Measurements from ENCODE around the gene SLC2A13.

SLC2A13 gene

DNA sequence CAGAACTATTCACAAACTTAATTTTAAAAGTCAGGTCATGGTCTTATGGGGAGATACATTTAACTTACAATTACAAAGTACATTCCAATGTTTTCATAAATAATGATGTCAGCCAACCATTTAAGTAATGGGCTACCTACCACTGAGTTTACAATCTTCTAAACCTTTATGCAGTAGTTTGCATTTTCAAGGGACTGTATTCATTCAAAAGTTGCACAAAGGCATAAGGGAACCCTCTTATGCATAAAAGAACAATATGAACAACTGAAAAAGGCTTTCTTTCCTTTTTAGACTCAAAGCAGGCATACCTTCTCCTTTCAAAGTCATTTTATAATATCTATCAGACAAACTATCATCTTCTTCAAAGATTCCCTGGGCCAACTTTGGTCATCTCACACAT lies 230.2 kb downstream of the SLC2A13 start:
- Histone ChIP-seq H3K27me3 (replicated peaks) (no peaks in the 10 kb centered on the region), H3K27ac (no peak overlapping the region), H3K36me3 (replicated peaks) (no peaks in the 10 kb centered on the region), H3K4me3 (ENCODE audit: low read depth, low read length) (no peak overlapping the region)
- in situ Hi-C loops (cut with HindIII; ENCODE audit: low pct_ligation_motif_present, low sequenced_read_pairs), result no loop called here
- TF ChIP-seq, protein P1, sequence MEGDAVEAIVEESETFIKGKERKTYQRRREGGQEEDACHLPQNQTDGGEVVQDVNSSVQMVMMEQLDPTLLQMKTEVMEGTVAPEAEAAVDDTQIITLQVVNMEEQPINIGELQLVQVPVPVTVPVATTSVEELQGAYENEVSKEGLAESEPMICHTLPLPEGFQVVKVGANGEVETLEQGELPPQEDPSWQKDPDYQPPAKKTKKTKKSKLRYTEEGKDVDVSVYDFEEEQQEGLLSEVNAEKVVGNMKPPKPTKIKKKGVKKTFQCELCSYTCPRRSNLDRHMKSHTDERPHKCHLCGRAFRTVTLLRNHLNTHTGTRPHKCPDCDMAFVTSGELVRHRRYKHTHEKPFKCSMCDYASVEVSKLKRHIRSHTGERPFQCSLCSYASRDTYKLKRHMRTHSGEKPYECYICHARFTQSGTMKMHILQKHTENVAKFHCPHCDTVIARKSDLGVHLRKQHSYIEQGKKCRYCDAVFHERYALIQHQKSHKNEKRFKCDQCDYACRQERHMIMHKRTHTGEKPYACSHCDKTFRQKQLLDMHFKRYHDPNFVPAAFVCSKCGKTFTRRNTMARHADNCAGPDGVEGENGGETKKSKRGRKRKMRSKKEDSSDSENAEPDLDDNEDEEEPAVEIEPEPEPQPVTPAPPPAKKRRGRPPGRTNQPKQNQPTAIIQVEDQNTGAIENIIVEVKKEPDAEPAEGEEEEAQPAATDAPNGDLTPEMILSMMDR (IDR thresholded peaks at IDR 0.05; ENCODE audit: low read depth, low read length, missing control alignments), result no peak
- DNase-seq, result no peak

DNA sequence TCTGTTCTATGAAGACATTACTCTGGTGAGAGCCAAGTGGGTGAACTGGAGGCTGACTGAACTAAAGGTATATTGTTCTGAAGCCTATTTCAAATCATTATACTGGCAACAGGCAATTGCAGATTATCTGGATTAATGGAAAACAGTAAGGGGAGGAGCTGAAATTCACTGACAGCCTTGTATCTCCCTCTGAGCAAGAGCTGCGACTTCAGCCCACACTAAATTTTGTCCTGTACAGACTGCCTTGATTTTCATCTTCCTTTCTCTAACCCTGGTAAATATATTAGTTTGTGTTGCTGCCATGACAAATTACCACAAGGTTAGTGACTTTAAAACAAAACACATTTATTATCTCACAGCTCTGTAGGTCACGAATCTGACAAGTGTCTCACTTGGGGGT lies 231.1 kb downstream of the SLC2A13 start:
- H3K27me3 ChIP-seq (replicated peaks), result no peaks in the 10 kb centered on the region
- no peak overlapping the region for H3K4me3 ChIP-seq (ENCODE audit: low read depth, low read length)
- no peaks in the 10 kb centered on the region for H3K36me3 ChIP-seq (replicated peaks)
- TF ChIP-seq, protein P1 (IDR thresholded peaks at IDR 0.05; ENCODE audit: low read depth, low read length, missing control alignments), result no peak
- DNase-seq, result no peak
- in situ Hi-C loops (cut with HindIII; ENCODE audit: low pct_ligation_motif_present, low sequenced_read_pairs), result no loop called here
- no peak overlapping the region for H3K27ac ChIP-seq

DNA sequence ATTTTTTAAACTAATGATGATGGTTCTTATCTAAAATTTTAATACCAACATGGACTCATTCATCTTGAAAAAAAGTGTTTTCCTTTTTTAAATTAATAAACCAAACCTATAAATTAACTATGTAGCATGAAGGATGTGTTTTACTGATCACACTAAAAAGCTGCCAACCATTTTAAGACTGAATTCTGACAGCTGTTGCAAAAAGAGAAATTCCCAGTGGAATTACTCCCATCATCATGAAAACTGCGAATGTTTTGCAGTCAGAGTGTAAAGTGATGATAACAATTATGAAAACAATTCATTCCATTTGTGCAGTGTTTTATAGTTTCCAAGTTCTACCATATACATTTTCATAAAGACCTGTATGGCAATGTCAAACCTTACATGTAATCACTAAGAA lies 232.8 kb downstream of the SLC2A13 start:
- TF ChIP-seq, protein P1 (IDR thresholded peaks at IDR 0.05; ENCODE audit: low read depth, low read length, missing control alignments), result no peak
- in situ Hi-C loops (cut with HindIII; ENCODE audit: low pct_ligation_motif_present, low sequenced_read_pairs), result no loop called here
- Histone ChIP-seq H3K36me3 (replicated peaks) (no peaks in the 10 kb centered on the region), H3K27me3 (replicated peaks) (no peaks in the 10 kb centered on the region), H3K4me3 (ENCODE audit: low read depth, low read length) (no peak overlapping the region), H3K27ac (no peak overlapping the region)
- DNase-seq, result no peak

DNA sequence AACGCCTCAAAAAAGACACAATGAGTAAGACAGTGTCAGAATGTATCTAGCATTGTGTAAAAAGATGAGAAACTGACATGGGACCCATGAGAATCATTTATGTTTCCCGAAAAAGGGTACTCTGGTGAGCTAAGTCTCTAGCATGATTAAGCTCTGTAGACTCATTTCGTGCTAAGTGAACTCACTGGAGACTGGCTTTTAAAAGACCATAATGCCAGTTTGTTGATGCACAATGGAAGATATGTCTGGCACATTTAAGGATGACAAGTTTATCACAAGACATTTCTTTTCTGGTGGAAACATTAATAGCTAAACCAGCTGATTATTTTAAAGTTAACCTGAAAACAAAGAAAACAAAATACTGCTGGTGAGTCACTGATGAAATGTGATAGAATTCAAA lies 233.5 kb downstream of the SLC2A13 start:
- H3K27me3 ChIP-seq (replicated peaks), result no peaks in the 10 kb centered on the region
- no peaks in the 10 kb centered on the region for H3K36me3 ChIP-seq (replicated peaks)
- H3K27ac ChIP-seq, result no peak overlapping the region
- no peak for DNase-seq
- TF ChIP-seq, protein P1 (IDR thresholded peaks at IDR 0.05; ENCODE audit: low read depth, low read length, missing control alignments), result no peak
- in situ Hi-C loops (cut with HindIII; ENCODE audit: low pct_ligation_motif_present, low sequenced_read_pairs), result no loop called here
- no peak overlapping the region for H3K4me3 ChIP-seq (ENCODE audit: low read depth, low read length)

DNA sequence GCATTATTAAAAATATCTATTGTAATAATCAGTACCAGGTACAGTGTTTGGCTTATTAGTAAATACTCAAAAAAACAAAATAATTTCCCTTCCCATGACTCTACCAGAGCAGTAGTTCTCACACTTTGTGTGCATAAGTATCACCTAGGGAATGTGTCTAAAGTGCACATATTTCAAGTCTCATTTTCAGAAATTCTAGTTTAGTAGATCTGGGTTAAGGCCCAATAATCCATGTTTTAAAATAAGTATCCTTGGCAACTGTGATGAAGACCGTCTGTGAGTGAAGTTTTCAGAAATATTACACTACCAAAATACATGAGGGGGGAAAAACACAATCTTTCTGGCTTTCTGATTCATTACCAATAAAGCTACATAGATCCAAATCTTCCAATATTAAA lies 237.6 kb downstream of the SLC2A13 start:
- Histone ChIP-seq H3K27ac (no peak overlapping the region), H3K4me3 (ENCODE audit: low read depth, low read length) (no peak overlapping the region), H3K36me3 (replicated peaks) (no peaks in the 10 kb centered on the region), H3K27me3 (replicated peaks) (no peaks in the 10 kb centered on the region)
- in situ Hi-C loops (cut with HindIII; ENCODE audit: low pct_ligation_motif_present, low sequenced_read_pairs), result no loop called here
- TF ChIP-seq, protein P1 (IDR thresholded peaks at IDR 0.05; ENCODE audit: low read depth, low read length, missing control alignments), result no peak
- DNase-seq, result no peak

DNA sequence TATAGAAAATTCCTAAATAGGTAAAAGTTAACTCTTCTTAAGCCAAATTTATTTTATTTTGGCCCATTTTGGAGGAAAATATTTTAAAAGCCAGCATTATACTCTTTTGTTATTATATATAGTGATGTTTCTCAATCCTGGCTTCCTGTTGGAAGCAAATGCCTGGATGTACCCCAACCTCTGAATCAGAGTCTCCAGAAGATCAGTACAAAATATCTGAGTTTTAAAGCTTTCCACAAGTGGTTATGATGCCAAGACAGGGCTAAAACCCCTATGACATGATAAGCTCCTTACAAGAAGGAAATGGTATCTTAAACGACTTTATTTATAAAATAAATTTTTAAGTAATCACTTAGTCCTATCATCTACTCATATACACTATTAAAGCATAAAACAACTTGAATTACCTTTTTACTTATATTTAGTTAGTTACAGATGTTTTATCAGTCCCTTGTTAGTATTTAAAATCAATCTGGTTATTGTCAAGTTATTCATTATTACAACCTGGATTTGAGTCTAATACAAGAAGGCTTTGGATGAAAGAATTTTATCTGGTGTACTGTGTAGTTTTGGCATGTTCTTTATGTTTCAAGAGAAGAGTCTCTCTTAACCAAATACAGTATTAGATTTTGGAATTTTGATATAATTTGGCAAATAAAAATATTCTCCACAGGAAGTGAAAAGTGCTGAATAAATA lies 238.1 kb downstream of the SLC2A13 start:
- H3K4me3 ChIP-seq (ENCODE audit: low read depth, low read length), result no peak overlapping the region
- no peaks in the 10 kb centered on the region for H3K36me3 ChIP-seq (replicated peaks)
- TF ChIP-seq, protein P1 (IDR thresholded peaks at IDR 0.05; ENCODE audit: low read depth, low read length, missing control alignments), result no peak
- in situ Hi-C loops (cut with HindIII; ENCODE audit: low pct_ligation_motif_present, low sequenced_read_pairs), result no loop called here
- DNase-seq, result no peak
- H3K27me3 ChIP-seq (replicated peaks), result no peaks in the 10 kb centered on the region
- H3K27ac ChIP-seq, result no peak overlapping the region
